C4-2B (cell line): ENCODE measurements around the gene PLA2G4D.

Source experiments
- CTCF ChIP-seq: fragments of 450-650 bp; conservative IDR thresholded peaks from 2 replicates; pipeline ENCODE4 v1.5.1; 2017; ENCODE audit warnings: mild to moderate bottlenecking
- ZFX ChIP-seq: fragments of 450-650 bp; IDR thresholded peaks from 2 replicates; pipeline ENCODE4 v1.6.1; 2017

GRCh38 chr15:42123546-42123945 is 29.2 kb upstream of the PLA2G4D start:
- TF ChIP-seq CTCF (no peak), ZFX (no peak)
